ENCODE data around the gene GPATCH2. TPM values are rescaled to one million over a fixed set of nuclear protein-coding genes. Genes with fewer than 3 reads are reported as not detected.

GPATCH2 gene
- total and polyA plus RNA-seq, 10 of the 15 experiments (the other 5 are each of a cell fraction or from before 2014, with no cell fraction given): 3.2 to 12.2 (median 5.4) TPM

DNA sequence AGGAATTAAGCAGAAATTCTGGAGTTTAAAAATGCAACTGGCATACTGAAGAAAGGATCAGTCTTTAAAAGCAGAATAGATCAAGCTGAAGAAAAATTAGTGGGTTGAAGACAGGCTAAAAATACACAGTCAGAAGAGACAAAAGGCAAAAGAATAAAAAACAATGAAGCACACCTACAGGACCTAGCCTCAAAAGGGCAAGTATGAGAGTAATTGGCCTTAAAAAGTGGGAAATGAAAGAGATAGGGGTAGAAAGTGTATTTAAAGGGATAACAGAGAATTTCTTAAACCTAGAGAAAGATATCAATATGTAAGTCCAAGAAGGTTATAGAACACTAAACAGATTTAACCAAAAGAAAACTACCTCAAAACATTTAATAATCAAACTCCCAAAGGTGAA lies 152.4 kb downstream of the GPATCH2 start (continued):
- TF ChIP-seq, protein P1, sequence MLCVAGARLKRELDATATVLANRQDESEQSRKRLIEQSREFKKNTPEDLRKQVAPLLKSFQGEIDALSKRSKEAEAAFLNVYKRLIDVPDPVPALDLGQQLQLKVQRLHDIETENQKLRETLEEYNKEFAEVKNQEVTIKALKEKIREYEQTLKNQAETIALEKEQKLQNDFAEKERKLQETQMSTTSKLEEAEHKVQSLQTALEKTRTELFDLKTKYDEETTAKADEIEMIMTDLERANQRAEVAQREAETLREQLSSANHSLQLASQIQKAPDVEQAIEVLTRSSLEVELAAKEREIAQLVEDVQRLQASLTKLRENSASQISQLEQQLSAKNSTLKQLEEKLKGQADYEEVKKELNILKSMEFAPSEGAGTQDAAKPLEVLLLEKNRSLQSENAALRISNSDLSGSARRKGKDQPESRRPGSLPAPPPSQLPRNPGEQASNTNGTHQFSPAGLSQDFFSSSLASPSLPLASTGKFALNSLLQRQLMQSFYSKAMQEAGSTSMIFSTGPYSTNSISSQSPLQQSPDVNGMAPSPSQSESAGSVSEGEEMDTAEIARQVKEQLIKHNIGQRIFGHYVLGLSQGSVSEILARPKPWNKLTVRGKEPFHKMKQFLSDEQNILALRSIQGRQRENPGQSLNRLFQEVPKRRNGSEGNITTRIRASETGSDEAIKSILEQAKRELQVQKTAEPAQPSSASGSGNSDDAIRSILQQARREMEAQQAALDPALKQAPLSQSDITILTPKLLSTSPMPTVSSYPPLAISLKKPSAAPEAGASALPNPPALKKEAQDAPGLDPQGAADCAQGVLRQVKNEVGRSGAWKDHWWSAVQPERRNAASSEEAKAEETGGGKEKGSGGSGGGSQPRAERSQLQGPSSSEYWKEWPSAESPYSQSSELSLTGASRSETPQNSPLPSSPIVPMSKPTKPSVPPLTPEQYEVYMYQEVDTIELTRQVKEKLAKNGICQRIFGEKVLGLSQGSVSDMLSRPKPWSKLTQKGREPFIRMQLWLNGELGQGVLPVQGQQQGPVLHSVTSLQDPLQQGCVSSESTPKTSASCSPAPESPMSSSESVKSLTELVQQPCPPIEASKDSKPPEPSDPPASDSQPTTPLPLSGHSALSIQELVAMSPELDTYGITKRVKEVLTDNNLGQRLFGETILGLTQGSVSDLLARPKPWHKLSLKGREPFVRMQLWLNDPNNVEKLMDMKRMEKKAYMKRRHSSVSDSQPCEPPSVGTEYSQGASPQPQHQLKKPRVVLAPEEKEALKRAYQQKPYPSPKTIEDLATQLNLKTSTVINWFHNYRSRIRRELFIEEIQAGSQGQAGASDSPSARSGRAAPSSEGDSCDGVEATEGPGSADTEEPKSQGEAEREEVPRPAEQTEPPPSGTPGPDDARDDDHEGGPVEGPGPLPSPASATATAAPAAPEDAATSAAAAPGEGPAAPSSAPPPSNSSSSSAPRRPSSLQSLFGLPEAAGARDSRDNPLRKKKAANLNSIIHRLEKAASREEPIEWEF (IDR thresholded peaks at IDR 0.05; ENCODE audit: insufficient replicate concordance, low read depth, low read length): no peak
- TF ChIP-seq TAF1 (IDR thresholded peaks at IDR 0.05; ENCODE audit: borderline replicate concordance, low read depth, low read length) (no peak), RB1 (IDR thresholded peaks at IDR 0.05; ENCODE audit: borderline replicate concordance) (no peak), SUZ12 (IDR thresholded peaks at IDR 0.05; ENCODE audit: unreplicated experiment) (no peak), PRDM15 (CRISPR knock-in tag; IDR thresholded peaks at IDR 0.05) (no peak)
- TF ChIP-seq, protein P2, sequence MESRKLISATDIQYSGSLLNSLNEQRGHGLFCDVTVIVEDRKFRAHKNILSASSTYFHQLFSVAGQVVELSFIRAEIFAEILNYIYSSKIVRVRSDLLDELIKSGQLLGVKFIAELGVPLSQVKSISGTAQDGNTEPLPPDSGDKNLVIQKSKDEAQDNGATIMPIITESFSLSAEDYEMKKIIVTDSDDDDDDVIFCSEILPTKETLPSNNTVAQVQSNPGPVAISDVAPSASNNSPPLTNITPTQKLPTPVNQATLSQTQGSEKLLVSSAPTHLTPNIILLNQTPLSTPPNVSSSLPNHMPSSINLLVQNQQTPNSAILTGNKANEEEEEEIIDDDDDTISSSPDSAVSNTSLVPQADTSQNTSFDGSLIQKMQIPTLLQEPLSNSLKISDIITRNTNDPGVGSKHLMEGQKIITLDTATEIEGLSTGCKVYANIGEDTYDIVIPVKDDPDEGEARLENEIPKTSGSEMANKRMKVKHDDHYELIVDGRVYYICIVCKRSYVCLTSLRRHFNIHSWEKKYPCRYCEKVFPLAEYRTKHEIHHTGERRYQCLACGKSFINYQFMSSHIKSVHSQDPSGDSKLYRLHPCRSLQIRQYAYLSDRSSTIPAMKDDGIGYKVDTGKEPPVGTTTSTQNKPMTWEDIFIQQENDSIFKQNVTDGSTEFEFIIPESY (IDR thresholded peaks at IDR 0.05): no peak
- TF ChIP-seq, protein P3, sequence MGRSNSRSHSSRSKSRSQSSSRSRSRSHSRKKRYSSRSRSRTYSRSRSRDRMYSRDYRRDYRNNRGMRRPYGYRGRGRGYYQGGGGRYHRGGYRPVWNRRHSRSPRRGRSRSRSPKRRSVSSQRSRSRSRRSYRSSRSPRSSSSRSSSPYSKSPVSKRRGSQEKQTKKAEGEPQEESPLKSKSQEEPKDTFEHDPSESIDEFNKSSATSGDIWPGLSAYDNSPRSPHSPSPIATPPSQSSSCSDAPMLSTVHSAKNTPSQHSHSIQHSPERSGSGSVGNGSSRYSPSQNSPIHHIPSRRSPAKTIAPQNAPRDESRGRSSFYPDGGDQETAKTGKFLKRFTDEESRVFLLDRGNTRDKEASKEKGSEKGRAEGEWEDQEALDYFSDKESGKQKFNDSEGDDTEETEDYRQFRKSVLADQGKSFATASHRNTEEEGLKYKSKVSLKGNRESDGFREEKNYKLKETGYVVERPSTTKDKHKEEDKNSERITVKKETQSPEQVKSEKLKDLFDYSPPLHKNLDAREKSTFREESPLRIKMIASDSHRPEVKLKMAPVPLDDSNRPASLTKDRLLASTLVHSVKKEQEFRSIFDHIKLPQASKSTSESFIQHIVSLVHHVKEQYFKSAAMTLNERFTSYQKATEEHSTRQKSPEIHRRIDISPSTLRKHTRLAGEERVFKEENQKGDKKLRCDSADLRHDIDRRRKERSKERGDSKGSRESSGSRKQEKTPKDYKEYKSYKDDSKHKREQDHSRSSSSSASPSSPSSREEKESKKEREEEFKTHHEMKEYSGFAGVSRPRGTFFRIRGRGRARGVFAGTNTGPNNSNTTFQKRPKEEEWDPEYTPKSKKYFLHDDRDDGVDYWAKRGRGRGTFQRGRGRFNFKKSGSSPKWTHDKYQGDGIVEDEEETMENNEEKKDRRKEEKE (IDR thresholded peaks at IDR 0.05): no peak

Data from GM12878 (cell line).